ENCODE data around the gene AUNIP. TPM values are rescaled to one million over a fixed set of nuclear protein-coding genes. Genes with fewer than 3 reads are reported as not detected.
A peak's percentile ranks its signal among the peaks of the same experiment; 100 is the strongest.

Gene AUNIP
- total RNA-seq, 3 donors from 2014 or later (not counting 1 experiment from before 2014, with no cell fraction given) = 0.16 to 0.50 (median 0.20) TPM

DNA sequence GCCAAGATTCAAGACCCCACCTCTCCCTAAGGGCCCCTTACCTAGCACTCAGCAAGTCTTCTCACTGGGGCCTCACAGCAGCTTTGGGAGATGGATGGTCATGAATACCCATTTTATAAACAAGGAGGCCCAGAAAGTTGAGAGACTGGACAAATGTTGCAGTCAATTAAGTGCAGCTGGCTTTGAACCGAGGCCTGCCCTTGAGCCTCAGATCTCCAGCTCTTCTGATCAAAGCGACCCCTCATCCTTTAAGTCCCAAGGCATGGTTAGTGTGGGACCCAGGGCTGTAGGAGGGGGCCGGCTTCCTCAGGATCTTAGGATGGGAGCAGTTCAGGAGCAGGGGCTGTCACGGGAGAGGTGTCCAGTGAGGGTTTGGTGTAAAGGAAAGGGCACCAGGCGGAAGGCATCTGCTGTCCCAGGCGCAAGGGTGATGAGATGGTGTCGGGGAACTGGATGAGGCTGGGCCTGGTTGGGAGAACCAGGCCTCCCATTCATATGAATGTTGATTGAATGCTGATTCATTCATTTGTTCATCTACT is 44.6 kb downstream of the AUNIP start:
- TF ChIP-seq, protein P1, sequence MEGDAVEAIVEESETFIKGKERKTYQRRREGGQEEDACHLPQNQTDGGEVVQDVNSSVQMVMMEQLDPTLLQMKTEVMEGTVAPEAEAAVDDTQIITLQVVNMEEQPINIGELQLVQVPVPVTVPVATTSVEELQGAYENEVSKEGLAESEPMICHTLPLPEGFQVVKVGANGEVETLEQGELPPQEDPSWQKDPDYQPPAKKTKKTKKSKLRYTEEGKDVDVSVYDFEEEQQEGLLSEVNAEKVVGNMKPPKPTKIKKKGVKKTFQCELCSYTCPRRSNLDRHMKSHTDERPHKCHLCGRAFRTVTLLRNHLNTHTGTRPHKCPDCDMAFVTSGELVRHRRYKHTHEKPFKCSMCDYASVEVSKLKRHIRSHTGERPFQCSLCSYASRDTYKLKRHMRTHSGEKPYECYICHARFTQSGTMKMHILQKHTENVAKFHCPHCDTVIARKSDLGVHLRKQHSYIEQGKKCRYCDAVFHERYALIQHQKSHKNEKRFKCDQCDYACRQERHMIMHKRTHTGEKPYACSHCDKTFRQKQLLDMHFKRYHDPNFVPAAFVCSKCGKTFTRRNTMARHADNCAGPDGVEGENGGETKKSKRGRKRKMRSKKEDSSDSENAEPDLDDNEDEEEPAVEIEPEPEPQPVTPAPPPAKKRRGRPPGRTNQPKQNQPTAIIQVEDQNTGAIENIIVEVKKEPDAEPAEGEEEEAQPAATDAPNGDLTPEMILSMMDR (IDR thresholded peaks at IDR 0.05) = no peak
- DNase-seq = no peak
- H3K9me3 ChIP-seq (ENCODE audit: control insufficient read depth, insufficient read depth, low read length) = no peaks in the 10 kb centered on the region
- H3K4me1 ChIP-seq (ENCODE audit: control insufficient read depth, insufficient read depth, low read length) = peaks cover 25% of the 10 kb centered on the region
- Mint-ChIP-seq H3K27me3 (ENCODE audit: low read depth in 2 of 2) (no peaks in the 10 kb centered on the region), H3K36me3 (no peaks in the 10 kb centered on the region), H3K4me3 (no peak overlapping the region), H3K4me1 (peaks cover 9 to 22% of the 10 kb centered on the region in 2 donors), H3K9me3 (no peaks in the 10 kb centered on the region), H3K27ac (peak overlapping the region in 1 of 2 donors; percentile 63)
- H3K36me3 ChIP-seq (ENCODE audit: control insufficient read depth, insufficient read depth, low read length) = no peaks in the 10 kb centered on the region
- WGBS (ENCODE audit: insufficient coverage) = 99% methylated on average over 7 of the region's 7 CpGs
- no peaks in the 10 kb centered on the region for H3K27me3 ChIP-seq (ENCODE audit: control insufficient read depth, insufficient read depth, low read length)
- no peak for ATAC-seq
- H3K4me3 ChIP-seq (ENCODE audit: low read length) = no peak overlapping the region
- intact Hi-C loops (cut with micrococcal nuclease) = loop anchor here (5.0 kb wide), 1 partner anchor 312 kb away; no protein-coding TSS in a partner anchor
- H3K27ac ChIP-seq (ENCODE audit: low read length) = no peak overlapping the region

DNA sequence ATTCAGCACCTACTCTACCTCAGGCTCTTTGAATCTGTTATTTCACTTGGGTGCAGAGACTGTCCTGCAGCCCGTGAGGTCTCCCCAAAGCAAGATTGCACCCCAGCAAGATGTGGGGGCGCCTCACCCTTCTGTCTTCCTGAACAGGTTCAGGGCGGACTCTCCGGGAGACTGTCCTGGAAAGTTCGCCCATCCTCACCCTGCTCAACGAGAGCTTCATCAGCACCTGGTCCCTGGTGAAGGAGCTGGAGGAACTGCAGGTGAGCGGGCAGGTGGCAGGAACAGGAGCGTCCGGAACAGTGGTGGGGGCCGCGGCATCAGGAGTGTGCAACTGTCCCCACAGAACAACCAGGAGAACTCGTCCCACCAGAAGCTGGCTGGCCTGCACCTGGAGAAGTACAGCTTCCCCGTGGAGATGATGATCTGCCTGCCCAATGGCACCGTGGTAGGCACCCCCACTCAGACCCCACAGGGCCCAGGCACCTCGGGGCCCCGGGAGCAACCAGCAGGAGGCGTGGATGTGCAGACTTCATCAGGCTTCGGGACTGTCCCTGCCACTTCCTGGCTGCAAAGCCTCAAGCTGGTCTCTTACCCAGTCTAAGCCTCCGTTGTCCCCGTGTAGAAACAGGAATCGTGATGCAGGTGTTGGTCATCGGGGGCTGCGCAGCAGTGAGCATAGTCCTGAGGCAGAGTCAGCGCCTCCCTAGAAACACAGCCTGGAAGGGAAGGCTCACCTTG is 45.4 kb downstream of the AUNIP start:
- H3K4me3 ChIP-seq (ENCODE audit: low read length) = no peak overlapping the region
- Mint-ChIP-seq H3K27ac (no peak overlapping the region), H3K36me3 (no peaks in the 10 kb centered on the region), H3K4me3 (no peak overlapping the region), H3K4me1 (peaks cover 2 to 15% of the 10 kb centered on the region in 2 donors), H3K27me3 (ENCODE audit: low read depth in 2 of 2) (no peaks in the 10 kb centered on the region), H3K9me3 (no peaks in the 10 kb centered on the region)
- no peak for ATAC-seq
- no peaks in the 10 kb centered on the region for H3K36me3 ChIP-seq (ENCODE audit: control insufficient read depth, insufficient read depth, low read length)
- TF ChIP-seq, protein P1 (IDR thresholded peaks at IDR 0.05) = no peak
- no peaks in the 10 kb centered on the region for H3K9me3 ChIP-seq (ENCODE audit: control insufficient read depth, insufficient read depth, low read length)
- no peak for DNase-seq
- intact Hi-C loops (cut with micrococcal nuclease) = loop anchor here (5.0 kb wide), 1 partner anchor 312 kb away; no protein-coding TSS in a partner anchor
- H3K27me3 ChIP-seq (ENCODE audit: control insufficient read depth, insufficient read depth, low read length) = no peaks in the 10 kb centered on the region
- no peak overlapping the region for H3K27ac ChIP-seq (ENCODE audit: low read length)
- H3K4me1 ChIP-seq (ENCODE audit: control insufficient read depth, insufficient read depth, low read length) = peaks cover 18% of the 10 kb centered on the region
- WGBS (ENCODE audit: insufficient coverage) = 93% methylated on average over 24 of the region's 24 CpGs

DNA sequence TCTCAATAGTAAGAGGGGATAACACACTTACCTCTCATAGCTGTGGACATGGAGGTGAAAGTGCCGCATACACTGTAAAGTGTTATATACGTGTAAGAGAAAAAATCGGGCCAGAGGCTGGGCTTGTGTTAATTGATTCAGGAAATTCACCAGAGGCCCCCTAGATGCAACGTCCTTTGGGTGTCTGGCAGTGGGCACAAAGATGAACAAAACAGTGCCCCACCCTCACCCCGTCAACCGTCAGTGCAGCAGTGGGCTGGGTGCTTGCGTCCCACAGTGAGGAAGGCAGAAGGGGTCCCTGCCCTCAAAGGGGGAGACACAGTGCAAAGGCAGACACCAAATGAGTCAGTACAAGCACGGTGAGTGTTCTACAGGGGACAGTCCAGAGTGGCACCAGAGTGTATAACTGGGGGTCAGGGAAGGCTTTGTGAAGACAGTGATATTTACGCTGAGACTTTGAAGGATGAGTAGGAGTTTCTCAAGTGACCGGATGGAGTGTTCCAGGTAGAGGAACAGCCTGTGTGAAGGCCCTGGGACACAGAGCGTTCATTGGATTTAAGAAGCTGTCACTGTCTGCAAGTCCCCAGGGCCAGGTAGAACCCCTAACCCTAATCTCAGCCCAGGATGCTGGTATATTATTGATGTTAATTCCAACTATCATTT is 46.1 kb downstream of the AUNIP start:
- H3K4me3 Mint-ChIP-seq = no peak overlapping the region
- H3K4me1 ChIP-seq (ENCODE audit: control insufficient read depth, insufficient read depth, low read length) = peaks cover 15% of the 10 kb centered on the region
- H3K9me3 Mint-ChIP-seq = no peaks in the 10 kb centered on the region
- H3K27me3 ChIP-seq (ENCODE audit: control insufficient read depth, insufficient read depth, low read length) = no peaks in the 10 kb centered on the region
- no peaks in the 10 kb centered on the region for H3K36me3 Mint-ChIP-seq
- H3K9me3 ChIP-seq (ENCODE audit: control insufficient read depth, insufficient read depth, low read length) = no peaks in the 10 kb centered on the region
- no peak overlapping the region for H3K27ac ChIP-seq (ENCODE audit: low read length)
- no peak for ATAC-seq
- H3K27me3 Mint-ChIP-seq (ENCODE audit: low read depth in 2 of 2) = no peaks in the 10 kb centered on the region
- no peak for DNase-seq
- no peaks in the 10 kb centered on the region for H3K36me3 ChIP-seq (ENCODE audit: control insufficient read depth, insufficient read depth, low read length)
- peaks cover 0 to 8% of the 10 kb centered on the region in 2 donors for H3K4me1 Mint-ChIP-seq
- H3K4me3 ChIP-seq (ENCODE audit: low read length) = no peak overlapping the region
- WGBS (ENCODE audit: insufficient coverage) = 82% methylated on average over 11 of the region's 11 CpGs
- TF ChIP-seq, protein P1 (IDR thresholded peaks at IDR 0.05) = no peak
- intact Hi-C loops (cut with micrococcal nuclease) = loop anchor here (5.0 kb wide), 1 partner anchor 311 kb away; no protein-coding TSS in a partner anchor
- no peak overlapping the region for H3K27ac Mint-ChIP-seq

Measured in natural killer cell (primary cell).